CD1c-positive myeloid dendritic cell (primary cell): ENCODE data around the gene TP53AIP1.
A peak's percentile ranks its signal among the peaks of the same experiment; 100 is the strongest.

Source experiments
- DNase-seq: peaks from one replicate; pipeline ENCODE4 v3.0.0-alpha.2; 2016; ENCODE audit errors: extremely low spot score

Gene TP53AIP1, protein sequence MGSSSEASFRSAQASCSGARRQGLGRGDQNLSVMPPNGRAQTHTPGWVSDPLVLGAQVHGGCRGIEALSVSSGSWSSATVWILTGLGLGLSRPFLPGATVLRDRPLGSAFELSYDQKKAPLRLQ

DNA sequence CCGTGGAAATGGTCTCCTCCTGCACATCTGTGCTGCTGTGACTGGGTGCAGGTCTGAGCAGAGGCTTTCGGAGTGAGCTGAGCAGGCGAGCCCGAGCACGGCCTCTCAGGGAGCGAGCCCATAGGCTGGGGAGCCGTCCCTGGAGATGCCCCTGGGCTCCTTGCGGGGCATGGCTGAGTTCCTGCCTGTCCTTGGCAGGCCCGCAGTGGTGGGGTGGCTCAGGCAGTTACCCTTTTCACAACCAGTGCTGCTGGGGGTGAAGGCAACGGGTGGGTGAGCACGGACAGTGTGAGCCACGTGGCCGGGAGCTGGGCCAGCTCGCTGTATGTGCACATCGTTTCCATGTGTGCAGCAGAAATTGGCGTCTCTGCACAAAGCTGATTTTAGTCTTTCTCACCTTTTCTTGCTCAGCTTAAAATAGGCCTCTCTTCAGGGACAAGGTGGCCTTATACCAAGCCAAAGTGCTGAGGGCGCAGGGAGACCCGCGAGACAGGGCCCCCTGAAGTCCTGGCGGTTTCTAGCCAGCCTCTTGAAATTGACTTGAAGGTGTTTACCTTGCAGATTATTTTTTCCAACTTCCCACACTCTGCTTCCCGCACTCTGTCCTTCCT lies at the start of gene TP53AIP1:
TSS of gene TP53AIP1 (minus strand) at position 55 of the 611 bp plus-strand sequence. CDS start 5,053 bp downstream, outside the sequence.
- DNase-seq = no peak

DNA sequence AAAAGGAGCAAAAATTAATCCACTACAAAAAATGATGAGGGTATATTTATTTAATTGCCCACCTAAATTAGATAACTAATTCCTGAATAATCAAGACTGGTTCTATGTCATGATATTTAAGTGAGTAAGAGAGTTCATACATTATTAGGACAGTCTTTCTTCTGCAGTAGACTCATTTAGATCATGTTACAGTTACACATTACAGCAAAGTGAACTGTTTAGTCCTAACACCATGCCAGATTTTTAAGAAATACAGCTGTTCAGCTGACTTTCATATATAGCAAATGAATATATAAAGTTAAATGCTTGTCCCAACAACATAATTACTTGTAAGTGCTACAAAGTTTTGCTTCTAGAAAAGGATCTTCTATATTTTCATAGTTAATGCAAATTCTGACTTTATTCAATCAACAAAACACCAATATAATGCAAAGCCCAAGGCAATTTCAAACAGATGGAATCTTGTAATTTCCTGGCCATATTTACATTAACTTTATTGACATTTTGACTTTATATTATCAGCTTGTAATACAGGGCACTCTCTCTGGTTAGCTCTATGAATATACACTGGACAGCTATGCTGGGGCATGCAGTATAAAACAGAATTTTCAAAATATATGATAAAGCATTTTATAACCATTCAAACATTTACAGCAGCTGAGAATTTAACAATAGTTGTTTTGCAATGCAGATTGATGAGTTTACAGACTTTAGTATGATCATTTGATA lies 45.7 kb upstream of the TP53AIP1 start:
- no peak for DNase-seq

DNA sequence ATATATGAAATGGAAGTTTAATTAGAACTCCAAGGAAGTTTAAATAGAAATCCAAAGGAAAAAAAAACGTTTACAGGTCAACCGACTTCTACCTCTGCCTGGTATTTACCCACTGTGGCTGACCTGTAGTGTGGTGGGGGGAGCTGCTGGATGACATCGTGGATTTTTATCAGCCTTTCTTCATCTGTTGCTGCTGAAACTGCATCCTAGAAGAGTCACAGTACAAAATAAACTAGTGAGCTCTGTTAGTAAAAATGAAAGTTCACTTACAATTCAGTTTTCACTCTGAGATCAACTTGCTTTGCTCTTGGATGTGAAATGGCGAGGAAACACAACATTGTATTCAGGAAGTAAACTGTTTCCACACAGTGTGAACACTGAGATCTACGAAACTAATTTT lies 43.2 kb upstream of the TP53AIP1 start:
- no peak for DNase-seq

DNA sequence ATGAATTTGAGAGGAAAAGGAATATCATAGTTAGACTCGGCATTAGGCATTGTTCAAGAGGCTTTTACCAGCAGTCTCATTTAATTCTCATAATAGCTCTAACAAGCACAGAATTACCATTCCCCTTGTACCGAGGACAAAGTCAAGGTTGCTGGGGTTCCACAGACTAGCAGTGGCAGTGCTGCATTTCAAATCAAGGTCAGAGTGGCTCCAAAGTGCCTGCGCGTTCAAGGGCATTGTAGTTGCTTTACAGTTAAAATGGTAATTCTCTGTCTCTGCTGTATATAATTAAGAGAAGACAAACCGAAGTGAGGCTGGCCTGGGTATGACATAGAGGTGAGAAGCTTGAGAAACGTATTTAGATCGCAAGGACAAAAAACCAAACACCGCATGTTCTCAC lies 40.4 kb upstream of the TP53AIP1 start:
- no peak for DNase-seq

DNA sequence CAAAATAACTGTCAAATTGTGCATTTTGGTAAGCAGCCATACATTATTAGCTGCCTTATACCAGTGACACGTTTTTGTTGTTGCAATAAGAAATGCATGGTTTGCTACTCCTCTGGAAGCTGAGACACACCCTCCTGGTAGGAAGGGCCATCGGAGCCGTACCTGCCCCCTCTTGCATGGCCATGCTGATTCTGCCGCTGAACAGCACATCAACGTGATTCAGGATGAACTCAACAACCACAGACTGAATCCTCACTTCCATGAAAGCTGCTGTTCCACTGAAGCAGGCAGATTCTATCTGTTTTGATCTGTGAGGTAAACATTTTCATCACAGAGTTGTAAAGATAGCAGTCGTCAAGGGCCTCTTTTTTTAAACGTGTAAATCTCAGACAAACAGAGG lies 38.6 kb upstream of the TP53AIP1 start:
- DNase-seq = no peak

DNA sequence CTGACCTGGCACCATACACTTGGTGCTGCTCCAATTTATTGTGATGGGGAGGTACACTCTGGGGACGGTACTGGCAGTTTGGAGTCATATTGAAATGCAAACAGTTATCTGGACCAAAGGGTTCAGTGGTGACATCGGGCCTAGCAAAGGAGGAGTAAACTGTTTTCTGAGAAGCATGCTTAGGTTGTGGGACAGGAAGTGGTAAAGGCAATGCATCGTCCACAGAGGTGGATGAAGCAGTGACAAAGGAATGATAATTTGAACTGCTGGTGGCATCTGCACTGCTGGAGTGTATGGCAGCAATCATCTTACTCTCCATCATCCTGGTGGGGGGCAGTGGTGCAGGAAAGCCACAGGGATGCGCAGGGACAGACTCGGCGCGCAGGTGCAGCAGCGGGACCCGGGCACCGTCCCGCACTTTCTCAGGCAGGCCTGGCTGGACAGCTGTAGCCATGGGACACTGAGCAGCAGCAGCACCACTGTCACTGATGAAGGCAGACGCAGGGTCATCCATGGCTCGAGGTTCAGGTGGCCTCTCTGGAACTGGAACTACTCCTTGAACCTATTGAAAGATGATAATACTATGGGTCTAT lies 28.0 kb upstream of the TP53AIP1 start:
- no peak for DNase-seq

DNA sequence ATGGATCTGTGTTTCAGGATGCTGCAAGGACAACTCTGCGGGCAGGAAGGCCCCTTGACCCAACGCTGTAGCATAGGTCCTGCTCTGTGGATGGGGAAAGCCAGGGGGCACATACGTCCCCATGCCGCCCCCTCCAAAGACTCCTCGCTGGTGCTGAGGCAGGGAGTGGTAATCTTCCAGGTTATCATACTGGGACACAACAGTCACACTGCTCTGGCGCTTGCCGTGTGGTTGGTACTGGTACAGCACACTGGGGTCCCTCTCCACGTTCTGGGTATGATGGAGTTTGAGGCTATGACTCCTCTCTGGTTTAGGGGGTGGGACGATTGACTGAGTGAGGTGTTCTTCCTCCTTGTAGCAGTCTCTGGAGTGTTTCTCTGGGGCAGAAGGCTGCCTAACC lies 26.2 kb upstream of the TP53AIP1 start:
- DNase-seq = no peak

DNA sequence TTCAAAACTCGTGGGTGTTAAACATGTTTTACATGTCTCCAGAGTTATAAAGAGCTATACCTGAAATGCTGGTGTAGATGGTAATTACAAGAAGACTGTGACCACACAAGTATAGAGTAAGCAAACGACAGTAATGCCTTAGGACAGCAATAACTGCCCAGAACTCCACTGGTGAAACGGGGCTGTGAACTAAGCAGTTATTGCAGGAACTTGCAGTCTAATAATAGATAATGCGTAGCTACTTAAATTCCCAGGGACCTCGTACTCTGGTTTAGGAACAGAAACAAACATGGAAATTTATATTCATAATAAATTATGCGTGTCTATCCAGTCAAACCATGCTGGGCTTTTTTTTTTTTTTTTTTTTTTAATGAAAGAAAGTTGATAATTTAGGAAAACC lies 24.9 kb upstream of the TP53AIP1 start:
- no peak for DNase-seq

DNA sequence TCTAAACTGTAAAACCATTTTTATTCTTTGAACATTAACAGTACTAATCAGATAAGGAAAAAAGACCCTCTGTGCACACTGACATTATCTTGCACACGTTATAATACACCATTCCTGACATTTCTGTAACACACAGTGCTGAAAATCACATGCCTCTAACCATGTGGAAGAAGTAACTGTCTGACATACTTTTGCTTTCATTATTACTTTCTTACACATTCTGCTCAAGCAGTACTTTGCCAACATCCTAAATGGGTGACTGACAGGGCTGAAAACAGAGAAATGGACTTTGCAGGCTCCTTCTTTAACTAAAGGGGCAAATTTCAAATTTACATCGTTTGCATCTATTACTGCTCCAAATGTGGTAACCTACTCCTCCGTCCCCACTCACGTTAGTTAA lies 22.8 kb upstream of the TP53AIP1 start:
- DNase-seq = no peak

DNA sequence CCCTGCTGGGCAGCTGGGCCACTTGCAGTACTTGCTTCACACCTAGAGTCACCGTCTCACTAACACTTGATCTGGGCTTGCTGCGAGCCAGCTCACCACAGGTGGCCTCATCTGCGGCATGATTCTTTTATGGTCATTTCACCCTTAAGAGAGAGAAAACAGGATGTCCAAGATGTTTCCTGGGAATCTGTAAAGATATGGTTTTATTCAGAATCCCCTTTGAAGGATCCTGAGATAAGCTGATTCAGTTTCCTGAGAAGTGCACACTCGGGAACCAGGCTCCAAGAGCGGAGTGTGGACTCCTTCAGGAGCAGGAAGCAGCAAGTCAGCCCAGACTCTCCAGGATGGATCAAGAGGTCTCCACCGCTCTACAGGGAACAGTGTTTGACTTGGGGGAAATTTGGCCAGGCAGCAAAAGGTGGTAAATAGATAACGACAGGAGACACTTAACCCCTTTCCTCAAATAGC lies 21.8 kb upstream of the TP53AIP1 start:
- no peak for DNase-seq

DNA sequence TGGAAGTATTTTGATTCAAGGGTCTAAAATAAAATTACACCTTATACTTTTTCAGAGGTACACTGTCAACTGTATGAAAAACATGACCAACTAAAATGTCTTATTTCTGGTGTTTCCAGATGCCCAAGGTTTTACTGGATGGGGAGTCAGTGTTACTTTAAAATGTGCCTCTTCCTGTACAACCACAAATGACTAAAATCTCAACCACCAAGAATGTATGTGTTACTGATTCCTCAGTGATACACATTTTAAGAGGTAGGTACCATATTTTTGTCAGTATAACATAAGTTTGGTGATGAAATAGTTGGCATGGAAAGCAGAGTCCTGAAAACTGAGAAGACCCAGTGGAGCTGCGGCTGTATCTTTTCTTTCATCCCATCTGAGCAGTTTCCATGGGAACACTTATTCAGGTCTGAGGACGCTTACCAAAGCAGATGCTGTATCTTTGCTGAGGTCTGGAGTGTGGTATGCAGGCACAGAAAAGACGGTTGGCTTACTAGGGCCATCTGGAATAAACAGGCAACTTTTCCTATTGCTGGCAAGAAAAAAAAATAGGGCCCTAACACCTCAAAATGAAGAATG lies 21.2 kb upstream of the TP53AIP1 start:
- no peak for DNase-seq

DNA sequence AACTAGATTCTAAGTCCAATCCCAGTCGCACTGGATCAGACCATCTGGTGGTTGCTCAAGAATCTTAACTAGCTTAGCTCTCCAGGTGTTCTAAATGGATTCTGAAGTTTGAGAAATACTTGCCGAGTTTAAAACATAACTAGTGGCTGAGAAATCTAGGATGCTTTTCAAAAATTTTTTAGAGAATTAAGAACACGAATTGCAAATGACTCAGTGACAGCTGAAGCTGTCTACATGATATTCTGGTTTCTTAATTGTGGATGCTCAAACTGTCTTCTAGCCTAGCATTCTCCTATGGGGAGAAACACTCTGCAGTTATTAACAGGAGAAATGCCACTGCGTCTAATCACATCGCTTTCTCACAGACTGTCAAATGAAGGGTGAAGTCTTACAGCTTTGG lies 20.2 kb upstream of the TP53AIP1 start:
- DNase-seq = no peak

DNA sequence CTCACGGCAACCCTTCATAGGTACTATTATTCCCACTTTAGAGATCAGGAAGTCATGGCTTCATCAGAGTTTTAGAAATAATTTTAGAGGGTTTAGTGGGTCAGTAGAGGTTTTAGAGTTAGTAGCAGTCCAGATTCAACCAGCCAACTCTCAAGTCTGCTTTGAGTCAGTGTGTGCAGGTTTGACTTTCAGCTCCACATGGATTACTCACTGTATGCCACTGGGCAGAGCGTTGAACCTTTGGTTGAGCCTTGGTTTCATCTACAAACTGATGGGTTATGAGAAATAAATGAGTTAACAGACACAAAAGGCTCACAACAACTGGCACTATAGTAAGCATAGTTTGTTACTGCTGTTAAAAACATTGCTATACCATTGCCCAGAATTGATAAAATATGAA lies 19.0 kb upstream of the TP53AIP1 start:
- no peak for DNase-seq

DNA sequence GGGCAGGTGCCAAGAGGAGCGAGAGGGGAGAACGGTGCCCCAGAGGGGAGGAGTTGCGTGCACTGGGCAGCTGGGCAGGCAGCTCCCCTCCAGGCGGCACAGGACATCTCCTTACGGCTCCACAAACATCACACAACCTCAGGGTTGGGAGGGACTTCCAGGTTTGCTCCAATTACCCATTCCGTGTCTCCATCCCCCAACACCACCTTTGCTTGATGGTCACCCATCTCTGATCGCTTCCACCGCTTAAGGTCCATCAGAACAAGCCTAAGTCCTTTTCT lies 14.5 kb upstream of the TP53AIP1 start:
- DNase-seq = no peak

DNA sequence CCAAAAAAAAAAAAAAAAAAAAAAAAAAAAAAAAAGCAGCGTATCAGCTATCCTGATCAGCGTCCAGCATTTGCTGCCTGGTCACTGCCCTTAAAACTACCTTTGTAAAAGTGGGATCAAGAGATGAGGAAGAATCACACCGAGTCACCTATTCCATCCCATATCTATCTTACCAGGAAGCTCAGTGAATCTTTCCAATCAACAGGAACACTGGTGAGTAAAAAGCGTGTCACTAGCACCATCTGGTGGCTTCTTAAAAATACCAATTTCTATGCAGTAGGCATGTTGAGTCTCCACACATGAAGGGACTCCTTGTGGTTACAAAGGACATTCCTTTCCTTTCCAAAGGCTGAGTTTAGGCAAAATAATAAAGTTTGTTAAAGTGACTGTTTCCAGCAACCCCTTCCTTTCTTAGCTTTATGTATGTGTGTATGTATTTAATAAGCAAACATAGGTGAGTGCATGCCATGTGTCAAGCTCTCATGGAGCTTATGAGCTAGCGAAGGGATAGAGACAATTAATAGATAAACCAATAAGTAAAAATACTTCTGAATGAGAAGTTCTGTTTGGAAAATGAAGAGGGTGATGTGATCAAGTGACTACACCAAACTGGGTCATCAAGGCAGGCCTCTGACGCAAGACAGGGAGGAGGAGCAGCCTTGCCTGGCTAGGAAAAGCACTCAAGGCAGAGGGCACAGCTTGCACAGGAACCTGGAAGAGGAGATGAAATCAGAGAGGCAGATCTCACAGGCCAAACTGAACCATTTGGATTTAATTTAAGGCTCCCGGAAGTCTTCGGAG lies 13.9 kb upstream of the TP53AIP1 start:
- DNase-seq = peak; percentile 78

DNA sequence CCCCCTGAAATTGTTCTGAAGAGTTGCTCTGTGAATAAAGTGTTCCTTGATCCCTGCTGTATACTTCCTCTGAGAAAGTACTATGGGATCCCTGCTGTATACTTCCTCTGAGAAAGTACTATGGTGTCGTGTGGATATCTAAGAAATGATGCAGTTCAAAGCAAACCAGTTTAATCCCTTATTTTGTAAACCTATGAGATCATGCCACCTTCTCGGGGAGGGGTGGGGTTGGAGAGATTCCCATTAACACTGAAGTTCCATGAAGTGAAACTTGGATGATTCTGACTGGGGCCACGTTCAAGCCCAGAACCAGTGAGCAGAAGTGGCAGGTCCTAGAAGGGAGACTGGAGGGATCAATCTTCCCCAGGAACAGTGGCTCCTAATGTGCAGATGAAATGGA lies 13.0 kb upstream of the TP53AIP1 start:
- DNase-seq = no peak

DNA sequence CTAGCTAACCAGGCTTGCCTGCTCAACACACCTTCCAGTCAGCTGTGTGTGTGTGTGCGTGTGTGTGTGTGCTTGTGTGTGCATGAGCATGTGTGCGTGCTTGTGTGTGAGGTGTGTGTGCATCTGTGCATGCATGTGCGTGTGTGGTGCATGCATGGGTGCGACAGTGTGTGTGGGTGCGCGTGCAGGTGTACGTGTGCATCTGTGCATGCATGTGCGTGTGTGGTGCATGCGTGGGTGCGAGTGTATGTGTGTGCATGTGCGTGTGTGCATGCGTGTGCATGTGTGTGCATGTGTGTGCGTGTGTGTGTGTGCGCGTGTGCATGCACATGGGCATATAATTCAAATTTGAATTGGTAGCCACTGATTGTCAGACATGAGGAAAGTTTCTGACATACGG lies 10.5 kb upstream of the TP53AIP1 start:
- no peak for DNase-seq

DNA sequence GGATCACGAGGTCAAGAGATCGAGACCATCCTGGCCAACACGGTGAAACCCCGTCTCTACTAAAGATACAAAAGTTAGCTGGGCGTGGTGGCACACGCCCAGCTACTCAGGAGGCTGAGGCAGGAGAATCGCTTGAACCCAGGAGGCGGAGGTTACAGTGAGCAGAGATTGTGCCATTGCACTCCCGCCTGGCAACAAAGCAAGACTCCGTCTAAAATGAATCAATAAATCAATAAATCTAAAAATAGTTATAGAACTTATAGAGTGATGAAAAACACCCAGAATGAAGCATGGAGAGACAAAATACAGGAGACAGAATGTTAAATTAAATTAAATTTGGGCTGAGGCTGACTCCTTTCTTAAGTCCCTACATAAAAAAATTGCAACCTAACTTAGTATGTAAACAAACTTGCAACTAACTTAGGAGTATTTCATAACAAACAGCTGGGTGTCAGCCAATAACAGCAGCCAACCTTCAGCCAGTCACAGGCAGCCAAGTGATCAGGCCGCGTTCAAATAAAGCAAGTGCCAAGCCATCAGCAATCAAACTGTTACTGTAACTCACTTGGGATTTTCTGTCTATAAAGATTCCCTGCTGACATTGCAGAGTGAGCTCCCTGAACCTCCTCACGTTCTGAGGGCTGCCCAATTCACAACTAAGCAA lies 7.3 kb upstream of the TP53AIP1 start:
- no peak for DNase-seq

DNA sequence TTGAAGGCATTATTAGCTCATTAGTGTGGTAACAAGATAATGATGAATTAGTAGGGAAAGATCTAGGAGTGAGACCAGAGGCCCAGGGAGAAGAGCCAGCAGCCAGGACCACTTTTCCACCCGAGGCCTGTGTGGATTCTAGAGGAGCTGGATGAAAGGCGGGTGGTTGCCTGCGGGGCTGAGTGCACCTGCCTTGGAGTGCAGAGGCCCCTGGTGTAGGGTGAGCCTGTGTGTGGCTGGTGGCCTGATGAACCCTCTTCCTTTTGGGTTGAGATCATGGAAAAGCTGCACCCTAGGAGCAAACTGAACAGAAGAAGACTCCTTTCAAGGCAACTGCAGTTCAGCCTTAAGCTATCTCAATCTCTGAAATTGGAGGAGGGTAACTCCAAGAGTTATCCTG lies 5.9 kb upstream of the TP53AIP1 start:
- peak; percentile 15 for DNase-seq

DNA sequence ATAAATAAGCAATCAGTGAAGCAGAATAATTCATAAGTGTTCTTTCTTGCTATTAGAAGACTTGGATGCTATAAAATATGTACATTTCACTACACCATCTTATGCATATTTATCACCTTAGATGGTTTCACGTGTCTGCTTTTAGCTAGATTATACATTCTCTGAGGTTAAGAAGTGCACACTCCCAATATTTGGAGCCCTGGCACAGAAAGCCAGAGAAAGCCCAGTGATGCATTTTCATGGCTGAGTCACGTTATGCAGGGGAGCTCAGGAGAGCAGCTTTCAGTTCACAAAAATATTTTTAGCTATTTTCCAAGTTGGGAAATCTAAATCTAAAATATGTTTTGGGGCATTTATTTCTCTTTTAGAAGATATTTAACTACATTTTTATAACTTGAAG lies 5.1 kb upstream of the TP53AIP1 start:
- no peak for DNase-seq

DNA sequence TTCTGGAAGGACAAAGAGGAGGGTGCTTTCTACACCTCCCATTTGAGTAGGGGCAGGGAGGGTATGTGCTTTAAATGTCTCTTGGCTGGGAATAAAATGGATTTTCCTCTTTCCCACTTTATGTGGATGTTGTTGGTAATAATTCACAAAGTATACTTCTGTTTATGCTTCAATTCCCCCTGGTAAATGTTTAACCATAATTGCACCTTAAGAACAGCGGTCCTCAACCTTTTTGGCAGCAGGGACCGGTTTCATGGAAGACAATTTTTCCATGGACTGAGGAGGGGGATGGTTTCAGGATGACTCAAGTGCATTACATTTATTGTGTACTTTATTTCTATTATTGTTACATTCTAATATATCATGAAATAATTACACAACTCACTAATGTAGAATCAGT lies 4.0 kb upstream of the TP53AIP1 start:
- DNase-seq = no peak
